Prostate gland (tissue), 2 donors: Measurements from ENCODE around the gene RNF144B.

Source experiments
- CTCF ChIP-seq, 4 experiments: fragments of 200-600 bp in 2 of 4; fragments of 450-650 bp in 2 of 4; sonication (generic) in 2 of 4; IDR thresholded peaks; 1 replicate in 3 of 4; 2 replicates in 1 of 4; pipeline ENCODE4 v1.5.1; 2016 to 2019; ENCODE audit warnings: antibody characterized with exemption in 4 of 4, mild to moderate bottlenecking in 2 of 4, moderate library complexity in 2 of 4
- POLR2A ChIP-seq: fragments of 450-650 bp; IDR thresholded peaks from one replicate; pipeline ENCODE4 v1.6.1; 2016; ENCODE audit warnings: antibody characterized with exemption, mild to moderate bottlenecking

GRCh38 chr6:18395177-18395855, 8.2 kb downstream of the RNF144B start:
- TF ChIP-seq POLR2A (no peak), CTCF (IDR thresholded peaks at IDR 0.05) (no peak)
